Panc1 (cell line): ENCODE data around the gene KIF26A.

Experiments
- POLR2AphosphoS5 ChIP-seq: IDR thresholded peaks from 2 replicates; pipeline ENCODE4 v1.6.1; 2012; ENCODE audit warnings: mild to moderate bottlenecking, low read depth, low read length, moderate library complexity
- TCF7L2 ChIP-seq: IDR thresholded peaks from 2 replicates; pipeline ENCODE4 v1.6.1; 2011; ENCODE audit warnings: mild to moderate bottlenecking, low read depth, low read length, inconsistent platforms
- TF ChIP-seq, protein P1 (sequence below): fragments of 450-650 bp; IDR thresholded peaks from 2 replicates; pipeline ENCODE4 v1.5.1; 2017; ENCODE audit warnings: mild to moderate bottlenecking

DNA sequence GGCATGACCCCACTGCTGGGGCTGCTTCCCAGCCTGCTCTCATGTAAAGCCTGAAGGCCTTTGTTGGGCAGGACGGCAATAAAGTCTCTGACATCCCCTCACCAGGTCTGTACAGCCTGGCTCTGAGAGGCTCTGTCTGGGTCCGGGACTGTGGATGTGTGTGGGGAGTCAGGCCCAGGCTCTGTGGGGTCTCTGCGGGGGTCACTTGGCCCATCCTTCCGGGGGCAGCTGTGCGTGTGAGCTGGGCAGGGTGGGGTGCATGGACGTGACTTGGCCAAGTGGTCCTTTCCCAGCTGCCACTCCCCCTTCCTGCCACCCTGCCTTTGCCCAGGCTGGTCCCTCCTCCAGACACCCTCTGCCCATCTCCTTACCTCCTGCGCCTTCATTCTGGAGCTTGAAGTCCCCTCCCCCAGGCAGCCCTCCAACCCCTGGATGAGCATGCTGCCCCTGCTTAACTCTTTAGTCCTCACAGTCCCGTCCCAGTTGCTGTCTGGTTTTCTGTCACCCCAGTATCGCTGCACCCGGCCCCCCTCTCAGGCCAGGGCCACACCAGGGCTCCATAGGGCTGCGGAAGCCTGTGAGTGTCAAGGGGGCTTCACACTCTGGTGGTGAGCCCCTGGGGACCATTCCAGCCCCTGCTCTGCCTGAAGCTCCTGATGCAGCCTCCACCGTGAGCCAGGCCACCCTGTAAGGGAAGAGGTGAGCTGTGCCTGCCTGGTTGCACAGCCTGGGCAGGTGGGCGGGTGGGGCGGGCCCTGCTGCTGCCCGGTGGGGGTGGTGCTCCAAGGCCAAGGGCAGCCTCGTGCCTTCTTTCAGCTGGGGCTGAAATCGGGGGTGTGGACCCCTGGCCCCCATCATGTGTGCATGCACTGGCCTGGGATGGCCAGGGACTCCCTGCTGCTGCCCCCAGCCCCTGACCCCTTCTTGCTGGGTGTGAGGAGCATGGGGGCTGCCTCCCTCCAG lies 25.5 kb upstream of the KIF26A start:
- TF ChIP-seq TCF7L2 = no peak
- no peak for TF ChIP-seq POLR2AphosphoS5
- TF ChIP-seq, protein P1, sequence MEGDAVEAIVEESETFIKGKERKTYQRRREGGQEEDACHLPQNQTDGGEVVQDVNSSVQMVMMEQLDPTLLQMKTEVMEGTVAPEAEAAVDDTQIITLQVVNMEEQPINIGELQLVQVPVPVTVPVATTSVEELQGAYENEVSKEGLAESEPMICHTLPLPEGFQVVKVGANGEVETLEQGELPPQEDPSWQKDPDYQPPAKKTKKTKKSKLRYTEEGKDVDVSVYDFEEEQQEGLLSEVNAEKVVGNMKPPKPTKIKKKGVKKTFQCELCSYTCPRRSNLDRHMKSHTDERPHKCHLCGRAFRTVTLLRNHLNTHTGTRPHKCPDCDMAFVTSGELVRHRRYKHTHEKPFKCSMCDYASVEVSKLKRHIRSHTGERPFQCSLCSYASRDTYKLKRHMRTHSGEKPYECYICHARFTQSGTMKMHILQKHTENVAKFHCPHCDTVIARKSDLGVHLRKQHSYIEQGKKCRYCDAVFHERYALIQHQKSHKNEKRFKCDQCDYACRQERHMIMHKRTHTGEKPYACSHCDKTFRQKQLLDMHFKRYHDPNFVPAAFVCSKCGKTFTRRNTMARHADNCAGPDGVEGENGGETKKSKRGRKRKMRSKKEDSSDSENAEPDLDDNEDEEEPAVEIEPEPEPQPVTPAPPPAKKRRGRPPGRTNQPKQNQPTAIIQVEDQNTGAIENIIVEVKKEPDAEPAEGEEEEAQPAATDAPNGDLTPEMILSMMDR = no peak
